ENCODE data around the gene LAMA3. TPM values are rescaled to one million over a fixed set of nuclear protein-coding genes. Genes with fewer than 3 reads are reported as not detected.

Gene LAMA3
- total and polyA plus RNA-seq, 2 of the 13 experiments (the other 11 are each of a cell fraction or from before 2014, with no cell fraction given), result 0.45 to 2.2 TPM

GRCh38 chr18:23835506-23835905 is 146.3 kb downstream of the LAMA3 start (continued):
- TF ChIP-seq ZNF275 (CRISPR knock-in tag; IDR thresholded peaks at IDR 0.05; ENCODE audit: borderline replicate concordance) (no peak), ZNF652 (CRISPR knock-in tag; IDR thresholded peaks at IDR 0.05; ENCODE audit: borderline replicate concordance, low read depth) (no peak), ZKSCAN8 (CRISPR knock-in tag; IDR thresholded peaks at IDR 0.05; ENCODE audit: borderline replicate concordance) (no peak), ARNT2 (CRISPR knock-in tag; IDR thresholded peaks at IDR 0.05; ENCODE audit: low read depth) (no peak), NFKB2 (CRISPR knock-in tag; IDR thresholded peaks at IDR 0.05; ENCODE audit: borderline replicate concordance) (no peak), GMEB2 (CRISPR knock-in tag; IDR thresholded peaks at IDR 0.05; ENCODE audit: low read depth) (no peak)

GRCh38 chr18:23837591-23837990 is 148.3 kb downstream of the LAMA3 start:
- in situ Hi-C loops (cut with HindIII; ENCODE audit: extremely low pct_ligation_motif_present, low pct_unique_long_range_greater_than_20kb) (no loop called here), intact Hi-C loops (cut with micrococcal nuclease; ENCODE audit: unreplicated experiment) (no loop called here)
- no peaks in the 10 kb centered on the region for H3K79me2 ChIP-seq (ENCODE audit: insufficient read depth, low read length)
- H4K20me1 ChIP-seq (ENCODE audit: insufficient read depth, low read length), result no peaks in the 10 kb centered on the region
- no peaks in the 10 kb centered on the region for H3K36me3 ChIP-seq (replicated peaks in 1 of 2; ENCODE audit: control insufficient read depth in 1 of 2, insufficient read depth in 2 of 2, low read length in 2 of 2)
- TF ChIP-seq REST (IDR thresholded peaks at IDR 0.05; ENCODE audit: borderline replicate concordance in 1 of 2, low read depth in 1 of 2, low read length in 2 of 2) (no peak), ZHX1 (CRISPR knock-in tag; IDR thresholded peaks at IDR 0.05; ENCODE audit: low read depth) (no peak), ZFX (CRISPR knock-in tag; IDR thresholded peaks at IDR 0.05; ENCODE audit: low read depth) (no peak), BHLHE40 (IDR thresholded peaks at IDR 0.05; ENCODE audit: low read length) (no peak), ZNF138 (CRISPR knock-in tag; IDR thresholded peaks at IDR 0.05; ENCODE audit: low read depth) (no peak), SMAD1 (CRISPR knock-in tag; IDR thresholded peaks at IDR 0.05; ENCODE audit: borderline replicate concordance, low read depth) (no peak)
- H3K4me2 ChIP-seq (ENCODE audit: low read depth, low read length), result no peak overlapping the region
- FAIRE-seq (no peak), ATAC-seq (no peak), DNase-seq (ENCODE audit: low spot score) (no peak)
- H3K9me3 ChIP-seq (ENCODE audit: low read length), result no peaks in the 10 kb centered on the region
- no TSS peak for BruUV-seq (replicated peaks)
- H3K27me3 ChIP-seq (ENCODE audit: control insufficient read depth in 1 of 2, insufficient read depth in 2 of 2, low read length in 2 of 2), result 0 out of 5 replicates have a peak, but pooled peaks cover 0 to 13% of the 10 kb centered on the region in 2 experiments
- no peaks in the 10 kb centered on the region for H3K4me1 ChIP-seq (ENCODE audit: insufficient read depth, low read length)
- H2AFZ ChIP-seq (ENCODE audit: low read length), result no peak overlapping the region
- H3K27ac ChIP-seq (ENCODE audit: extremely low read length, insufficient read depth, low read length), result no peak overlapping the region
- H3K9ac ChIP-seq (ENCODE audit: insufficient read depth, low read depth, low read length), result no peak overlapping the region
- ChIA-PET POLR2A (no interaction called here), CTCF (ENCODE audit: low intra/inter-chr PET ratio, low total read pairs) (no interaction called here)
- no peak overlapping the region for H3K4me3 ChIP-seq (replicated peaks in 1 of 3; ENCODE audit: insufficient read depth in 1 of 3, low read depth in 2 of 3, low read length in 3 of 3)
- 55% methylated on average over 1 of the region's 1 CpG for WGBS (ENCODE audit: low lambda C conversion rate)
